ENCODE data around the gene TMCO2.

DNA sequence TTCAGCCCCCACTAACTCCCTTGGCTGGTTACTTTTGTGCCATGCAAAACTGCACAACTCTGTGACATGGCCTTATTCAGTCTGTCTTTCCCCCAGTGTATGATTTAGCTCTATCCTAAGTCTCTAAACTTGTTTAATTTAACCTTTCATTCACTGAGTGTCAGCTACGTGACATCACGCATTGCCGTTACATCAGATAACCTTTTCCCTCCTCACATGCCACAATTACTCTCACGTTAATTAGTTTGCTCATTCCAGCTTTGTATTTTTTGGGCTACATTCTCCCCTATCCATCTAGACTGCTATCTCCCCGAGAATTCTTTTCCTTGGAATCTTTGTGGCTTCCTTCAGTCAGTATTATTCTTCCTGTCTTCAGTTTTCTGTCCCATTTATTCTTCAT, 29.4 kb upstream of the TMCO2 start:
- TF ChIP-seq, protein P1, sequence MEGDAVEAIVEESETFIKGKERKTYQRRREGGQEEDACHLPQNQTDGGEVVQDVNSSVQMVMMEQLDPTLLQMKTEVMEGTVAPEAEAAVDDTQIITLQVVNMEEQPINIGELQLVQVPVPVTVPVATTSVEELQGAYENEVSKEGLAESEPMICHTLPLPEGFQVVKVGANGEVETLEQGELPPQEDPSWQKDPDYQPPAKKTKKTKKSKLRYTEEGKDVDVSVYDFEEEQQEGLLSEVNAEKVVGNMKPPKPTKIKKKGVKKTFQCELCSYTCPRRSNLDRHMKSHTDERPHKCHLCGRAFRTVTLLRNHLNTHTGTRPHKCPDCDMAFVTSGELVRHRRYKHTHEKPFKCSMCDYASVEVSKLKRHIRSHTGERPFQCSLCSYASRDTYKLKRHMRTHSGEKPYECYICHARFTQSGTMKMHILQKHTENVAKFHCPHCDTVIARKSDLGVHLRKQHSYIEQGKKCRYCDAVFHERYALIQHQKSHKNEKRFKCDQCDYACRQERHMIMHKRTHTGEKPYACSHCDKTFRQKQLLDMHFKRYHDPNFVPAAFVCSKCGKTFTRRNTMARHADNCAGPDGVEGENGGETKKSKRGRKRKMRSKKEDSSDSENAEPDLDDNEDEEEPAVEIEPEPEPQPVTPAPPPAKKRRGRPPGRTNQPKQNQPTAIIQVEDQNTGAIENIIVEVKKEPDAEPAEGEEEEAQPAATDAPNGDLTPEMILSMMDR (optimal IDR thresholded peaks at IDR 0.05 in 1 of 3, IDR thresholded peaks at IDR 0.05 in 1 of 3, conservative IDR thresholded peaks at IDR 0.05 in 1 of 3; ENCODE audit: extremely low read depth in 1 of 3, insufficient read depth in 2 of 3, low read length in 3 of 3), result no peak
- no peak for TF ChIP-seq EZH2 (IDR thresholded peaks at IDR 0.05; ENCODE audit: low read length)
